ENCODE results near the gene IDE. TPM values are rescaled to one million over a fixed set of nuclear protein-coding genes. Genes with fewer than 3 reads are reported as not detected.

Gene IDE
- total and polyA plus RNA-seq, 7 donors: 9.2 to 69.3 (median 48.8) TPM

- WGBS, 3 donors: 89 to 93% (median 92%) methylated on average over 5 of the region's 5 CpGs
- H3K4me1 ChIP-seq: no peaks in the 10 kb centered on the region
- TF ChIP-seq CTCF (IDR thresholded peaks at IDR 0.05): no peak
- ATAC-seq (no peak), DNase-seq (no peak)
- no peaks in the 10 kb centered on the region for H3K9me3 ChIP-seq
- peaks cover 3 to 98% of the 10 kb centered on the region in 2 donors for H3K36me3 ChIP-seq (ENCODE audit: insufficient read depth in 1 of 2, low read depth in 1 of 2)
- H3K27ac ChIP-seq: no peak overlapping the region
- intact Hi-C loops (cut with DNase I): no loop called here
- H3K27me3 ChIP-seq (ENCODE audit: insufficient read depth in 3 of 3, low read length in 2 of 3): no peaks in the 10 kb centered on the region
- H3K4me3 ChIP-seq: no peak overlapping the region
Measured at GRCh38 chr10:92505044-92505443, 68.8 kb downstream of the IDE start.

- WGBS, 3 donors: 91 to 93% (median 92%) methylated on average over 5 of the region's 5 CpGs
- no peak for DNase-seq
- Histone ChIP-seq H3K27ac (no peak overlapping the region), H3K27me3 (ENCODE audit: insufficient read depth in 3 of 3, low read length in 2 of 3) (no peaks in the 10 kb centered on the region), H3K4me3 (no peak overlapping the region), H3K9me3 (no peaks in the 10 kb centered on the region), H3K4me1 (no peaks in the 10 kb centered on the region), H3K36me3 (ENCODE audit: insufficient read depth in 1 of 2, low read depth in 1 of 2) (peaks cover 0 to 98% of the 10 kb centered on the region in 2 donors)
- TF ChIP-seq CTCF (IDR thresholded peaks at IDR 0.05): no peak
- no peak for ATAC-seq
- intact Hi-C loops (cut with DNase I): no loop called here
Measured at GRCh38 chr10:92502296-92502808, 71.5 kb downstream of the IDE start.

- no peaks in the 10 kb centered on the region for H3K9me3 ChIP-seq
- intact Hi-C loops (cut with DNase I): no loop called here
- no peaks in the 10 kb centered on the region for H3K4me1 ChIP-seq
- no peak for ATAC-seq
- H3K36me3 ChIP-seq (ENCODE audit: insufficient read depth in 1 of 2, low read depth in 1 of 2): peaks cover 10 to 80% of the 10 kb centered on the region in 2 donors
- no peak overlapping the region for H3K27ac ChIP-seq
- DNase-seq: no peak
- no peak overlapping the region for H3K4me3 ChIP-seq
- no peak for TF ChIP-seq CTCF (IDR thresholded peaks at IDR 0.05)
- H3K27me3 ChIP-seq (ENCODE audit: insufficient read depth in 3 of 3, low read length in 2 of 3): no peaks in the 10 kb centered on the region
- 69 to 90% (median 83%) methylated on average over 1 of the region's 1 CpG for WGBS, 3 donors
Measured at GRCh38 chr10:92493362-92493761, 80.5 kb downstream of the IDE start.

- H3K4me3 ChIP-seq: no peak overlapping the region
- WGBS, 3 donors: 94 to 97% (median 97%) methylated on average over 6 of the region's 6 CpGs
- intact Hi-C loops (cut with DNase I): no loop called here
- no peaks in the 10 kb centered on the region for H3K9me3 ChIP-seq
- no peak for TF ChIP-seq CTCF (IDR thresholded peaks at IDR 0.05)
- ATAC-seq (no peak), DNase-seq (no peak)
- H3K4me1 ChIP-seq: no peaks in the 10 kb centered on the region
- H3K36me3 ChIP-seq (ENCODE audit: insufficient read depth in 1 of 2, low read depth in 1 of 2): peaks cover 13 to 80% of the 10 kb centered on the region in 2 donors
- no peaks in the 10 kb centered on the region for H3K27me3 ChIP-seq (ENCODE audit: insufficient read depth in 3 of 3, low read length in 2 of 3)
- no peak overlapping the region for H3K27ac ChIP-seq
Measured at GRCh38 chr10:92492748-92493240, 81.1 kb downstream of the IDE start.

DNA sequence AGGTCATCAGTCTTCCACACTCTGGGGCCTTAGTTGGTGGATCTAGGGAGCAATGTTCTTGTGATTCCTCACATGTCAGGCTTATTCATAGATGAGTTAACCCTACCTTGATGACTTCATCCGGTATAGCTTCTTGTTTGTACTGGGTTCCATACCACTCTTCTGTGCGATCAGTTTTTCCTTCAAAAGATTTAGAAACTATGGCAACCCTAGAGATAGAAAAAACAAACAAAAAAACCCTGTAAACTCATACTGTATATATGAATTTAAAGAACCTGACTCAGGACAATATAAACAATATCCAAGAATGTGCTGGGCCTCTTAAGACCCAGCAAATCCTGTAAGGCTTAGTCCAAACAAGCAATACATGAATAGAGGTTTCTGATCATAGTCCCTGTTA lies 83.5 kb downstream of the IDE start:
- Histone ChIP-seq H3K4me1 (no peaks in the 10 kb centered on the region), H3K27ac (no peak overlapping the region), H3K9me3 (no peaks in the 10 kb centered on the region), H3K36me3 (ENCODE audit: insufficient read depth in 1 of 2, low read depth in 1 of 2) (peaks cover 25 to 84% of the 10 kb centered on the region in 2 donors), H3K27me3 (ENCODE audit: insufficient read depth in 3 of 3, low read length in 2 of 3) (no peaks in the 10 kb centered on the region), H3K4me3 (no peak overlapping the region)
- no peak for DNase-seq
- intact Hi-C loops (cut with DNase I): no loop called here
- no peak for ATAC-seq
- WGBS, 3 donors: 99 to 100% (median 100%) methylated on average over 2 of the region's 2 CpGs
- no peak for TF ChIP-seq CTCF (IDR thresholded peaks at IDR 0.05)
